Measurements from ENCODE around the gene NCK2.

DNA sequence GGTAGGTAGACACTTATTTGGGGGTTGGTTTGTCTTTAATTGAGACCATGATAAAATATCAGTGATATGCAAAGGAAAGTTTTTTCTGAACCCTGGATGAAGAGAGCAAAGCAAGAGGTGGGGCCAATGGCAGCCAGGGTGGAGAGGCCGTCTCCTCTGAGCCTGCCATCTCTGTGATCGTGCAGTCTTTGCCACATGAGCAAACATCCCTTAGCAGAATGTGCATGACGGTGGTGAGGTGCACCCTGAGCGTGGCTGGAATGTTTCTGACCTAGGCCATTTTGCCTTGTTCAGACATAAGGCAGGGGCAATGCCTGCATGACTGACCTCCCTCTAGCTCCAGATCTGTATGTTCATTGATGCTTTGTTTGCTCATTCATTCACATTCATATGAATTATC, 6.0 kb downstream of the NCK2 start:
- TF ChIP-seq POLR2A (IDR thresholded peaks at IDR 0.05) (no peak), CTCF (IDR thresholded peaks at IDR 0.05) (no peak), POLR2AphosphoS5 (IDR thresholded peaks at IDR 0.05; ENCODE audit: insufficient read depth in 1 of 2, low read depth in 1 of 2) (no peak)

All from vagina (tissue), 2 donors.